Kidney capillary endothelial cell (primary cell): ENCODE data around the gene BID.

Source experiments
- DNase-seq: peaks from one replicate; pipeline ENCODE4 v3.0.0-alpha.2; 2018; ENCODE audit warnings: low spot score

Gene BID

DNA sequence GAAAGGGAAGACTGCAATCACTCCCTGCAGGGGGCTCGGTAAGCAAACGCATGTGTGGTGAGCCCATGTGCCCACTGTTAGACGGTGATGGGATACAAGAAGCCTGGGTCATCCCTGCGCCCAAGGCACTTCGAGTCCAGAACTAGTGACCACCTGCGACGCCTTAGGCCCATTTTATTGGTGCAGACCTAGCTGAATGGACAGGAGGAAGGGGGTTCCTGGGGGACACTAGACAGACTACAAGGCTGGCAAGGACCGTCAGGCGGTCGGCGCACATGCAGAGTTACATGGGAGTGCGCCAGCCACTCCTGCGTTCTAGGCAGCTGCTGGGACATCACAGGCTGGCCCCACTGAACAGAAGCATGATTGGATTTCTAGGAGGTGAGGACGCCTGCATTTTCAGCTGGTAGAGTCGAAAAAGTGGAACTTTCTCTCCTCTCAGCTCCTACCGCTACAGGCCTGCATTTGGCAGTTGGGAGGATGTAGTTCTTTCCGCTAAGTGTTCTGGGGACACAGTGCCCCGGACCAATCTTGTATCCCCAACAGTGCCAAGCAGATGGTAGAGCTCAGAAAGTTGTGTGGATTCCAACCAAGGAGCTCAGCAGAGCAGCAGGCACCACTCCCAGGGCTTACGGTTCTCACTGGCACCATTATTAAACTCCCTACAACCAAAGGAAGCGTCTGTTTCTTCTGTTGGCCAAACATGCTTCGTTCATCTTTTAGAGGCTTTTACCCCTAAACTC is 35.7 kb downstream of the BID start:
- no peak for DNase-seq

- DNase-seq = peak; percentile 75
These were observed 40.1 kb downstream of the BID start for GRCh38 chr22:17734187-17734586.

- peak; percentile 87 for DNase-seq
These were observed 40.8 kb downstream of the BID start for GRCh38 chr22:17733466-17733865.

- no peak for DNase-seq
These were observed 41.9 kb downstream of the BID start for GRCh38 chr22:17732251-17732854.

- no peak for DNase-seq
These were observed 44.7 kb downstream of the BID start for GRCh38 chr22:17729561-17729960.

DNA sequence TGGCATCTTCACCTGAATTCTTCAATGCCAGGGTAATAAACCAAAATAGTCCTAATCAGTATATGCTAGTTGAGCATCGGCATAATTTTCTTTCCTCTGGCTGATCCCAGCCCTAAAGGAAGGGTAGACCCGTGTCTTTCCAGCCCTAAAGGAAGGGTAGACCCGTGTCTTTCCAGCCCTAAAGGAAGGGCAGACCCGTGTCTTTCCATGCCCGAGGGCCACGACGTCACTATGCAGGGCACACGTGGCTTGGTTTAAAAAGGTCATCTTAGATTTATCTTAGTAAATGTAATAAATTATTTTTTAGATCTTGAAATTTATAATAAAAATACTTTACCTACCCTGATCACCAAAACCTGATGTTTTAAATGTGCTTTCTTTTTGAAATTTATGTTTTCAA is 45.5 kb downstream of the BID start:
- no peak for DNase-seq

DNA sequence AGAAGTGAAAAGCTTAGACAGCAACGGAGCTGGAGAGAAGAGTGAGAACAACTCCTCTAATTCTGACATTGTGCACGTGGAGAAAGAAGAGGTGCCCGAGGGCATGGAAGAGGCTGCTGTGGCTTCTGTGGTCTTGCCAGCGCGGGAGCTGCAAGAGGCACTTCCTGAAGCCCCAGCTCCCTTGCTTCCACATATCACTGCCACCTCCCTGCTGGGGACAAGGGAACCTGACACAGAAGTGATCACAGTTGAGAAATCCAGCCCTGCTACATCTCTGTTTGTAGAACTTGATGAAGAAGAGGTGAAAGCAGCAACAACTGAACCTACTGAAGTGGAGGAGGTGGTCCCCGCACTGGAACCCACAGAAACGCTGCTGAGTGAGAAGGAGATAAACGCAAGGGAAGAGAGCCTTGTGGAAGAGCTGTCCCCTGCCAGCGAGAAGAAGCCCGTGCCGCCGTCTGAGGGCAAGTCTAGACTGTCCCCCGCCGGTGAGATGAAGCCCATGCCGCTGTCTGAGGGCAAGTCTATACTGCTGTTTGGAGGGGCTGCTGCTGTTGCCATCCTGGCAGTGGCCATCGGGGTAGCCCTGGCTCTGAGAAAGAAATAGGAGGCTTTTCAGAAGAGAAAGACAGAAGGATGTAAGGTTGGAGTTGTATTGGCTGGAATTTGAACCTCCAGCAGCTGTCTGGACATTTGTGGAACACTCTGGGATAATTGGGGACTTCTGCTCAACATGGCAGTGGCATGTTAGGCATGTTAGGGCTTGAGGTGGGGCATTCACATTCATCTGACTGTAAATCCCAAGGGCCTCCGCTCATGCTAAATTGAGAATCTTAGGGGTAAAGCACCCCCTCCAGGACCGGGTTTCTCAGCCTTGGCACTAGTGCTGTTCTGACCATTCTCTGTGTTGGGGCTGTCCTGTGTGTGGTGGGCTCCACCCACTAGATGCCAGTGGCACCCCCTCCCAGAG is 47.1 kb downstream of the BID start:
- no peak for DNase-seq

- DNase-seq = no peak
These were observed 48.0 kb downstream of the BID start for GRCh38 chr22:17726006-17726927.

DNA sequence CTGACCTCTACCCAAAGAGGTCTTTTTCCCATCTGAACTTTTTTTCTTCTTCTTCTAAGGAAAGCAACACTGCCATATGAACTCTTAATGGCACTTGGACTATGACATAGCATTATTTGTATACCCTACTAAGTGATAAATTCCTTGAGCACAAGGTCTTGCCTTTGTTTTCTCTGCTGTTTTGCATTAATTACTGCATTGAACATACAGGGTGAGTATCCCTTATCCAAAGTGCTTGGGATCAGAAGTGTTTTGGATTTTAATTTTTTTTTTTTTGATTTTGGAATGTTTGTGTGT is 48.8 kb downstream of the BID start:
- no peak for DNase-seq

DNA sequence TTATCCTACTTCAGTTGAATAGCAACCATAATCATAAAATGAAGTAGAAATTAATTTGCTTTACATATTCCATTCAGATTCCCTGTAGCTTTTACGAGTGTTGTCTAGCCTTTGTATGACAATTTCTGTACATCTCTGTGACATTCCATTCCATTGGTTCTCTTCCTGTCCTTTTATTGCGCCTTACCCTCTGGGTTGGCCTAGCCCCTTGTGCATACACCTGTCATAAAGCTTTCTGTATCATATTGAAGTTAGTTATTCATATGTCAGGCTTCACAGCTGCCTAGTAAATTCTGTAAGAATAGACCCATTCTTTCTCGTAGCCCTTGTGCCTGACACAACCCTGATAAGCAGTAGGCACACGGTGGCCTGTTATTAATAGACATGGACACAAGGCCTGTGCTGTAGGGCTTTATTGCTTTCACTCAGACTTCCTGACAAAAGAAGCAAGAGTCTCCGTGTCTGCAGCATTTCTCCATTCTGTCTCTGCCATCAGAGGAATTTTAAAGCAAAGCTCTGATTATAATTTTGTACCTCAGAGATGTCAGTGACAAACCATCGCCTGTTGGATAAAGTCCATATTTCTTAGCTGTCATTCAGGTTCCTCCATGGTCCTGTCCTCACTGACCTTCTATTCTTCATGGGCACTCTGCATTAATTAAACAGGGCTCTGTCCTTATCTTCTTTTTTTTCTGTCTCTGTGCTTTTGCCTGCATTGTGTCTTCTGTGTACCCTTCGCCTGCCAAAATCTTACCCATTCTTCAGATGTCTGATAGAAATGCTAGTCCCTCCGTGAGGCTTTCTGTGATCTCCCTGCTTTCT is 49.4 kb downstream of the BID start:
- DNase-seq = no peak

DNA sequence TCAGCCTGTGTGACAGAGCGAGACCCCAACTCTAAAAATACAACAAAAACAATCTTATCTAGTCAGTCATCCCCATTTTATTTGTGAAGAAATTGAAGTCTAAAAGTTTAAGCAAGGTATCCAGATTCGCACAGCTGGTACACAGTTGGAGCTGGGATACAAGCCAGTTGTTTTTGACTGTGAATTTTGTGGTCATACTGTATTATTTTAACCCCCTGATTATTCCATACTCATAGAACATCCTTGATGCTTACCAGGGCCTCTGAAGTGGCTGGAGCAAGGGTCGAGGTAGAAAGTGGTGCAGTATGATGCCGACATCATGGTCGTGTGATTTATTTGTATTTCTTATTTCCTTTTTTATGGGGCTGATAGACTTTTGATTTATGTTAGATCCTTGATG is 50.0 kb downstream of the BID start:
- DNase-seq = no peak

DNA sequence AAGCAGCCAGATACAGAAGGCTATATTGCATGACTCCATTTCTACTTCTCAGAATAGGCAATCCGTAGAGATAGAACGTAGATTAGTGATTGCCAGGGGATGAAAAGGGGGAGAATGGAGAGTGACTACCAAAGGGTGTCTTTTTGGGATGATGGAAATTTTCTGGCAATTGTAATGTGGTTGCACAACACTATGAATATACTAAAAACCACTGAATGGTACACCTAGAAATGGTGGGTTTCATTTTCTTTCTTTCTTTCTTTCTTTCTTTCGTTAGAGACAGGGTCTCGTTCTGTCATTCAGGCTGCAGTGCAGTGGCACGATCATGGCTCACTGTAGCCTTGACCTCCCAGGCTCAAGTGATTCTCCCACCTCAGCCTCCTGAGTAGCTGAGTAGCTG is 54.4 kb downstream of the BID start:
- no peak for DNase-seq

- no peak for DNase-seq
These were observed 56.6 kb downstream of the BID start for GRCh38 chr22:17717708-17718107.

DNA sequence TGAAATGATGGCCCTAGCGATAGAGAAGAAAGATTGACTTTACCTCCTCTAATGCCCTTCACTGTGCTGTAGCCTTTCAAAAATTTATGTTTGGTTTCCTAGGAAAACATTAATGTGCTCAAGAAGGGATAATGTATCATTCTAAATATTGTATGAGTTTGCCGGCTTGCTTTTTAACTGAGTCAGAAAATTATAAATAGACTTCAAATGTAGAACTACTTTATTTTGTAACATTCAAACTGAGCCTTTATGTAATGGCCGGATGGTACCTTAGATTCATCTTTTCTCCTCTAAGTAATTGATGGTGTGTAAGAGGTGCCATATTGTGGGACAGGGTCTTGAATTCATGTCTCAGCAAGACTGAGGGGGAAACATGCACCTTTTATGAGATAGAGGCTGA is 57.7 kb downstream of the BID start:
- DNase-seq = no peak

- no peak for DNase-seq
These were observed 61.8 kb downstream of the BID start for GRCh38 chr22:17712441-17712840.

DNA sequence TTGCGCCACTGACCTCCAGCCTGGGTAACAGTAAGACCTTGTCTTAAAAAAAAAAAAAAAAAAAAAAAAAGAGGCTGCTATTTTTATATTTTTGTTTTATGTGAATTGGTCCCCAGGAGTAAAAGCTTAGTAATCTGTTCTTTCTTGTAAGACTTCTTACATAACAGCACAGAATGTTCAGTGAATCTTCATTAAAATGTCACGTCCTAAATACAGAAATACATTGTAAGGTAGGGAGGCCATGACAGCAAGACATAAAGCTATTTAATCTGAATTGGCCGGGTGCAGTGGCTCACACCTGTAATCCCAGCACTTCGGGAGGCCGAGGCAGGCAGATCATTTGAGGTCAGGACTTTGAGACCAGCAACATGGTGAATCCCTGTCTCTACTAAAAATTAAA is 64.2 kb downstream of the BID start:
- no peak for DNase-seq

DNA sequence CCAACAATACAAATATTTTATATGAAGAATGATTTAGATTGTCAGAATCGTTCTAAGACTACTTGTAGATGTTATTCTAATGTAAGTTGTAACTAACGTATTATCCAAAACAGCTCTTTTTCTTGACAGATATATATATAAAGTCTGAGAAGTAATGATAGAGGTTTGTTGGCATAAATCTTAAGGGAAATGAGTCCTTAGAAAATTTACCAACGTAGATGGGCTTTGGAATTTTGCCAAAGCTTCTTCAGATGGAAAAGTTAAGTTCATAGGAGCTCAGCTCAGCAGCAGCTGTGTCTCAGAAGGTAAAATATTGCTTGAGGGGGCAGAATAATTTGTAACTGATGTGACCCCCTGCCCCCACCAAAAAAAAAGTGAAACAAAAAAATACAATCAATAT is 66.7 kb downstream of the BID start:
- no peak for DNase-seq

DNA sequence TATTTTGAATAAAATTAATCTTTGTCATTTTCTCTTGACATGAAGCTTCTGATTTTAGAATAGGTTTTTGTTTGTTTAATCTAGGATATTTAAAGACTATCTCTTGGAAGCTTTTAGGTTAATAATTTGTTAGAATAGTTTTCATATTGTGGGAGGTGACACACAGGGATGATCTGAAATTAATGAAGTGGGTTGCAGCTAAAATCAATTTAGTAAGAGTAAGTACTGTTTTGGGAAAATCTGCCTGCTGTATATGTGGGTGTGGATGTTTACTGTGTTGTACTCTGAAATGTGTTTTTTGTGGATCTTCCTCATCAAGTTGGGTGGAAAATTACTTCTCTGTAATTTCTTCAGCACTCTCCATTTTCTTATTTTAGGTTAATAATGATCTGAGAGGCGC is 67.3 kb downstream of the BID start:
- DNase-seq = no peak

DNA sequence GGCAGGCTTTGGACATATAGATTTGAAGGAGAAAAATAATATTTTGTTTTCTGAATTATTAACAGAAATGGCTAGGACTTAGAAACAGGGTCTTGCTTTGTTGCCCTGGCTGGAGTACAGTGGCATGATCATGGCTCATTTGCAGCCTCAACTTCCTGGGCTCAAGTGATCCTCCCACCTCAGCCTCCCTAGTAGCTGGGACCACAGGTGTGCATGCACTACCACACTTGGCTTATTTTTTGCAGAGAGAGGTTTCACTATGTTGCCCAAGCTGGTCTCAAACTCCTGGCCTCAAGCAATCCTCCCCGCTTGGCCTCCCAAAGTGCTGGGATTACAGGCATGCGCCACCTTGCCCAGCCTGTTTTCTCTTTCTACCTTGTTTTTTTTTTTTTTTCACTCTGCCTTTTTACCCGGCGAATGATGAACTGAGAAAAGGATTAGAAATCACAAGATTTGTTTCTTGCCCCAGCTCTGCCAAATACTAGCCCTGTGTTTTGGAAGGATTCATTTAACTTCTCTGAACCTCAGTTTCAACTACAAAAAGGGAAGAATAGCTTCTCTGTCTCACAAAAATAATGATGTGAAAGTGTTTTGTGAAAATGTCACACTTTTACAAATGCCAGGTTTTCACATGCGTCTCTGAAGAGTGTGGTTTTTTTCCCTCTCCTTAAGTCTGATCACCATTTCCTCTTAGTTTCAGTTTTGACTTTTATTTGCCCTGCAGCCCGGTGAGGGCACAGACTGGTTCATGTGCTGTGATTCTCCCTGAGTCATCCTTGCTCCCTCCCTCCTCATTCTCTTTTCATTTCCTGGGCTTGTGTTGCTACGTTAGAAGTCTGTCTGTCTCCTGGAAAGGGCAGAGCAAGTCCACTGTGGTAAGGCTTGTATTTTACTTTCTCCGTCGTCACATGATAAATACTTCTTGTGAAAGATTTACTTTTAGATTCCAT is 68.0 kb downstream of the BID start:
- DNase-seq = peak; percentile 87

DNA sequence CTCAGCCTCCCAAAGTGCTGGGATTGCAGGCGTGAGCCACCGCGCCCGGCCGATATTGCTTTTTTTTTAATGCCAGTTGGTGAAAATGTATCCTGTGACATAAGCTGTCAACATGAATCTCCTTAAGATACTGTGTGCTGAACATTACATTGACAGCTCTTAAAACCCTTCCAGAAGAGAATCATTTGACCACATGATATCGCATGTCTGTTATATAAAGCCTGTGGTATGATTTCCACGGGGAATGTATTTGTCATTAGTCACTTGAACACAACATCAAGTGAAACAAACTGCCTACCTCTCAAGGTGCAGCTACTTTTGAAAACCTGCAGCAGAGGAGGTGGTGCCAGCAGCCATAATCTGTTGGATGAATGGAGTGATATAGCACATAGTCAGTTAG is 68.7 kb downstream of the BID start:
- no peak for DNase-seq
